Bronchial epithelial cell (primary cell): ENCODE measurements around the gene LRRC1. TPM values are rescaled to one million over a fixed set of nuclear protein-coding genes. Genes with fewer than 3 reads are reported as not detected.

ENCODE experiments used
- DNase-seq: peaks from one replicate; pipeline ENCODE4 v3.0.0-alpha.2; 2010; ENCODE audit warnings: low read depth
- FAIRE-seq: peaks from 2 replicates; lab custom pipeline; 2011; peaks lifted over from hg19 to GRCh38; lab: Jason Lieb, UNC
- H3K27me3 ChIP-seq: 2 replicates; pipeline ENCODE4 v1.5.1; 2011; ENCODE audit warnings: low read length; ENCODE audit not compliant: control insufficient read depth, insufficient read depth
- H3K36me3 ChIP-seq: 2 replicates; pipeline ENCODE4 v1.5.1; 2011; ENCODE audit warnings: low read length; ENCODE audit not compliant: control insufficient read depth, insufficient read depth
- H3K4me3 ChIP-seq: 2 replicates; pipeline ENCODE4 v1.5.1; 2011; ENCODE audit warnings: mild to moderate bottlenecking, low read depth, low read length, control low read depth
- CTCF ChIP-seq: IDR thresholded peaks from 2 replicates; pipeline ENCODE4 v1.5.1; 2011; ENCODE audit warnings: mild to moderate bottlenecking, moderate library complexity, low read length, control low read depth, inconsistent platforms; ENCODE audit not compliant: insufficient read depth, severe bottlenecking
- total RNA-seq: library from RNA; depleted of rRNA; stranded (reverse); fragments of >200 nt; gene quantifications from 2 replicates; pipeline ENCODE4 v1.2.1, GENCODE V29; 2014

The LRRC1 gene
- total RNA-seq, 1 donor from 2014 or later: 19.7 TPM

GRCh38 chr6:53934023-53934422, 139.2 kb downstream of the LRRC1 start:
- FAIRE-seq (no peak), DNase-seq (peak; percentile 41)
- Histone ChIP-seq H3K36me3 (no peaks in the 10 kb centered on the region), H3K27me3 (no peaks in the 10 kb centered on the region), H3K4me3 (no peak overlapping the region)
- no peak for TF ChIP-seq CTCF

- Histone ChIP-seq H3K36me3 (no peaks in the 10 kb centered on the region), H3K4me3 (no peak overlapping the region), H3K27me3 (no peaks in the 10 kb centered on the region)
- DNase-seq: no peak
- no peak for FAIRE-seq
- no peak for TF ChIP-seq CTCF
Measured at GRCh38 chr6:53937461-53937860, 142.7 kb downstream of the LRRC1 start.

- Histone ChIP-seq H3K27me3 (no peaks in the 10 kb centered on the region), H3K4me3 (no peak overlapping the region), H3K36me3 (no peaks in the 10 kb centered on the region)
- TF ChIP-seq CTCF: no peak
- DNase-seq (no peak), FAIRE-seq (no peak)
Measured at GRCh38 chr6:53938810-53939209, 144.0 kb downstream of the LRRC1 start.

- DNase-seq: no peak
- Histone ChIP-seq H3K4me3 (no peak overlapping the region), H3K27me3 (no peaks in the 10 kb centered on the region), H3K36me3 (no peaks in the 10 kb centered on the region)
- FAIRE-seq: no peak
- TF ChIP-seq CTCF: no peak
Measured at GRCh38 chr6:53939830-53940229, 145.0 kb downstream of the LRRC1 start.

- Histone ChIP-seq H3K27me3 (no peaks in the 10 kb centered on the region), H3K36me3 (no peaks in the 10 kb centered on the region), H3K4me3 (no peak overlapping the region)
- no peak for TF ChIP-seq CTCF
- FAIRE-seq (no peak), DNase-seq (no peak)
Measured at GRCh38 chr6:53943395-53943794, 148.6 kb downstream of the LRRC1 start.

GRCh38 chr6:53944091-53944490, 149.3 kb downstream of the LRRC1 start:
- FAIRE-seq (no peak), DNase-seq (no peak)
- no peak overlapping the region for H3K4me3 ChIP-seq
- no peak for TF ChIP-seq CTCF
- H3K36me3 ChIP-seq: no peaks in the 10 kb centered on the region
- H3K27me3 ChIP-seq: no peaks in the 10 kb centered on the region
